ENCODE results near the gene FOXP1.

FOXP1 gene

DNA sequence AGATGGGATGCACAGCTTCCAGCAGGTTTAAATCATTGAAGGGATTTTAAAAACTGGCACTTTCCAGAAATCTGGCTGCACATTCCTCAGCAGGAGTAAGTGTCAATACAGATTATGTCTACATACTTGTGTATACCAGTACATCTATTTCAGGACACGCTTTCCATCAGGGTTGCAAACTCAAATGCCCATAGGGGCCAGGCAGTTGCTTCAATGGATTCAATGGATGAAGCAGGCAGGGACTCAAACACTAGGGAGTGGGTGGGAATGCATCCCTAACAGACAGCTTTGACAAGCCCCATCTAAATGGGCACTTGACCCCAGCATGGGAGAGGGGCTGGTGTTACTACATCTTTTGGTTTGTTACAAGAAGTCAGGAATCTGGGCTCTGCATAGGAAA lies 136.8 kb downstream of the FOXP1 start:
- TF ChIP-seq, protein P1, sequence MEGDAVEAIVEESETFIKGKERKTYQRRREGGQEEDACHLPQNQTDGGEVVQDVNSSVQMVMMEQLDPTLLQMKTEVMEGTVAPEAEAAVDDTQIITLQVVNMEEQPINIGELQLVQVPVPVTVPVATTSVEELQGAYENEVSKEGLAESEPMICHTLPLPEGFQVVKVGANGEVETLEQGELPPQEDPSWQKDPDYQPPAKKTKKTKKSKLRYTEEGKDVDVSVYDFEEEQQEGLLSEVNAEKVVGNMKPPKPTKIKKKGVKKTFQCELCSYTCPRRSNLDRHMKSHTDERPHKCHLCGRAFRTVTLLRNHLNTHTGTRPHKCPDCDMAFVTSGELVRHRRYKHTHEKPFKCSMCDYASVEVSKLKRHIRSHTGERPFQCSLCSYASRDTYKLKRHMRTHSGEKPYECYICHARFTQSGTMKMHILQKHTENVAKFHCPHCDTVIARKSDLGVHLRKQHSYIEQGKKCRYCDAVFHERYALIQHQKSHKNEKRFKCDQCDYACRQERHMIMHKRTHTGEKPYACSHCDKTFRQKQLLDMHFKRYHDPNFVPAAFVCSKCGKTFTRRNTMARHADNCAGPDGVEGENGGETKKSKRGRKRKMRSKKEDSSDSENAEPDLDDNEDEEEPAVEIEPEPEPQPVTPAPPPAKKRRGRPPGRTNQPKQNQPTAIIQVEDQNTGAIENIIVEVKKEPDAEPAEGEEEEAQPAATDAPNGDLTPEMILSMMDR (IDR thresholded peaks at IDR 0.05; ENCODE audit: insufficient read depth, low read length, poor library complexity, severe bottlenecking), result no peak
- no peak for DNase-seq (ENCODE audit: extremely low read depth, insufficient read length)
- H3K4me3 ChIP-seq (replicated peaks; ENCODE audit: low read depth, low read length), result no peak overlapping the region
- no peaks in the 10 kb centered on the region for H3K36me3 ChIP-seq (ENCODE audit: control insufficient read depth, insufficient read depth, low read length)
- H3K27me3 ChIP-seq (replicated peaks; ENCODE audit: control insufficient read depth, insufficient read depth, low read length), result no peaks in the 10 kb centered on the region; the same call in 1 of the 2 replicates

DNA sequence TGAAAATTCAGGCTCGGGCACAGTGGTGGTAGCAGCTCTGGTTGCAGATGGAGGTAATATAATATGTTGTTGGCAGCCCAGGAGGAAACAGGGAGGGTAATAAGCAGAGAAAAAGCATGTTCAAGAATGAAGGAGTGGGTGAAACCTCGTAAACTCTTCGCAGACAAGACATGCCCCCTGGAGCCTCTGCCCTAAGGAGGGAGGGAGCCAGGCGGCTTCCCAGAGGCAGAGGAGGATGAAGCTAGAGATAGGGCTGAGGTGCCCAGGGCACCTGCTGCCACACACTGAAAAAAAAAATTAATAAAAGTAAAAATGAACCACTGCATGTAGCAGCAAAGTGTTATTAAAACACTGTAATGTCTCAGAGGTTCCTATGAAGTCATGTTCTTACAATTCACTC lies 137.3 kb downstream of the FOXP1 start:
- no peaks in the 10 kb centered on the region; the same call in 1 of the 2 replicates for H3K27me3 ChIP-seq (replicated peaks; ENCODE audit: control insufficient read depth, insufficient read depth, low read length)
- DNase-seq (ENCODE audit: extremely low read depth, insufficient read length), result no peak
- TF ChIP-seq, protein P1 (IDR thresholded peaks at IDR 0.05; ENCODE audit: insufficient read depth, low read length, poor library complexity, severe bottlenecking), result no peak
- no peak overlapping the region for H3K4me3 ChIP-seq (replicated peaks; ENCODE audit: low read depth, low read length)
- no peaks in the 10 kb centered on the region for H3K36me3 ChIP-seq (ENCODE audit: control insufficient read depth, insufficient read depth, low read length)

DNA sequence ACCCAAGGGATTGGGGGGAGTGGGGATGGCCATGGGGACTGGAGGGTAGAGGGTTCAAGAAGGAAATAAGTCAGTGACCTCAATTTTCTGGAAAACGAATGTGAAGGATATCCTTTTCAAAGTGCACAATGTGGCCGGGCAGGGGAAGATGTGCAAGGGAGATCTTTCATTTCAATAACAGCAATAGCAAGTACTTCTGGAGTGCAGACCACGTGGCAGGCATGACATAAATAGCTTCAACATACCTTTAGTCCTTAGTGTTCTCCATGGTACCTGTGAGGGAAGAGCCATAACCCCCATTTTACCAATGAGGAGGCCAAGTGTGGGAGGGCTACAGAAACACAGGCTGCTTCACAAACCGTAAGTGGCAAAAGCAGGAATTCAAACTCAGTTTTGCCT lies 138.7 kb downstream of the FOXP1 start:
- TF ChIP-seq, protein P1 (IDR thresholded peaks at IDR 0.05; ENCODE audit: insufficient read depth, low read length, poor library complexity, severe bottlenecking), result no peak
- DNase-seq (ENCODE audit: extremely low read depth, insufficient read length), result no peak
- H3K36me3 ChIP-seq (ENCODE audit: control insufficient read depth, insufficient read depth, low read length), result no peaks in the 10 kb centered on the region
- H3K4me3 ChIP-seq (replicated peaks; ENCODE audit: low read depth, low read length), result no peak overlapping the region
- no peaks in the 10 kb centered on the region; the same call in 1 of the 2 replicates for H3K27me3 ChIP-seq (replicated peaks; ENCODE audit: control insufficient read depth, insufficient read depth, low read length)

DNA sequence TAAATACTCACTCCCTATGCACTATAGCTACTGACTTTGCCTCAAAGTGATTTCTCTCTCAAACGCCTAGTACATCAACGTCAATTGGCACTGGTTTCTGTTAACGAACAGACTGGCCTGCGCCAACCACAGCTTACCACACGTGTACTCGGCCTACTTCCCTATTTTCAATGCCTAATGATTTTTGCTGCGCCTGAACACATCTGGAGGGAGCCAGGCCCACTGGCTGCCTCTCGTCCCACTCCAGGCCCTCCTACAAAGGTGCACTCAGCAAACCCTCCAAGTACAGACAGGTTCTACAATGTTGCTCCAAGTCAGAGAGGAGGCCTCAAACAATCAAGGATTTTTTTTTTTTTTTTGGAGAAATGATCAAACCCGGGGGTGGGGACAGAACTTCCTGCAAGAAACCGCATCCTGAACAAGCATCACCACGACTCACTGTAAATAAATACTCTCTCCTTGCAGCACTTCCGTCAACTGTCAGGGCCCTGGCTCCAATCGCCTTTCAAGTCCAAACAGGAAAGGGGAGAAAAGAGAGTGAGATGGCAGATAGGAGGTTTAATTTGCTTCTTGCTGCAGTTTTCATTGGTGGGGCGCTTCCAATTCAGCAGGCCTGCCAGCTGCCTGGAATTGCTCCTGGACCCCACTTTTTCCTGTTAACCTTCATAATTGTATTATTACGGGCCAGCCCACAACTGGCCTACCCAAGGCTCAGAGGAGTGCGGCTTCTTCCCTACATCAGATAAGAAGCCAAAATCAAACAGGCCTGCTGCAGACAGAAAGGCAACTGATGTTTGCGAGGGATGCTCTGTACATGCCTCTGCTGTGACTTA lies 139.3 kb downstream of the FOXP1 start:
- TF ChIP-seq, protein P1 (IDR thresholded peaks at IDR 0.05; ENCODE audit: insufficient read depth, low read length, poor library complexity, severe bottlenecking), result no peak
- Histone ChIP-seq H3K4me3 (replicated peaks; ENCODE audit: low read depth, low read length) (no peak overlapping the region), H3K27me3 (replicated peaks; ENCODE audit: control insufficient read depth, insufficient read depth, low read length) (no peaks in the 10 kb centered on the region; the same call in 1 of the 2 replicates), H3K36me3 (ENCODE audit: control insufficient read depth, insufficient read depth, low read length) (no peaks in the 10 kb centered on the region)
- DNase-seq (ENCODE audit: extremely low read depth, insufficient read length), result peak; percentile 62

DNA sequence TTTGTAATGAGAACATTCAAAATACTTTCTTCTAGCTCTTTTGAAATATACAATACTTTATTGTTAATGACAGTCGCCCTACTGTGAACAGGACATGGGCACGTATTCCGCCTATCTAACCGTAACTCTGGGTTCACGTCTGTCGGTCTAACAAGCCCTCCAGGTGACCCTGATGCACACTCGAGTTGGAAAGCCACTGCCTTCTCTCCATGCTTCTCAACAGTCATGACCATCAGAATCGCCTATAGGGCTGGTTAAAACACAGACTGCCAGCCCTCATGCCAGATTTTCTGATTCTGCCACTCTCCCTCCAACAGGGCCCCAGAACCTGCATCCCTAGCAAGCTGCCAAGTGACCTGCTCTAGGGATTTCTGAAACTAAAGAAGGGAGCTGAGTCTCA lies 140.2 kb downstream of the FOXP1 start:
- H3K4me3 ChIP-seq (replicated peaks; ENCODE audit: low read depth, low read length), result no peak overlapping the region
- no peak for DNase-seq (ENCODE audit: extremely low read depth, insufficient read length)
- H3K36me3 ChIP-seq (ENCODE audit: control insufficient read depth, insufficient read depth, low read length), result no peaks in the 10 kb centered on the region
- TF ChIP-seq, protein P1 (IDR thresholded peaks at IDR 0.05; ENCODE audit: insufficient read depth, low read length, poor library complexity, severe bottlenecking), result no peak
- no peaks in the 10 kb centered on the region; the same call in 1 of the 2 replicates for H3K27me3 ChIP-seq (replicated peaks; ENCODE audit: control insufficient read depth, insufficient read depth, low read length)
